HepG2 (cell line): ENCODE results near the gene RPS8. TPM values are rescaled to one million over a fixed set of nuclear protein-coding genes. Genes with fewer than 3 reads are reported as not detected.

Experiments
- IRX3 ChIP-seq: sonication (generic); formaldehyde crosslinking; IDR thresholded peaks from 2 replicates; pipeline ENCODE4 v1.8.1; 2023; ENCODE audit warnings: mild to moderate bottlenecking, low read depth, missing genetic modification reagents, borderline replicate concordance
- MEF2D ChIP-seq: sonication (generic); formaldehyde crosslinking; IDR thresholded peaks from 2 replicates; pipeline ENCODE4 v1.5.1; 2020; ENCODE audit warnings: mild to moderate bottlenecking, missing genetic modification reagents
- MEIS2 ChIP-seq: sonication (generic); formaldehyde crosslinking; IDR thresholded peaks from 2 replicates; pipeline ENCODE4 v1.9.0; 2021; ENCODE audit warnings: mild to moderate bottlenecking, missing genetic modification reagents
- RFX1 ChIP-seq: fragments of 450-650 bp; IDR thresholded peaks from 2 replicates; pipeline ENCODE4 v1.6.1; 2017
- RFXAP ChIP-seq: sonication (generic); formaldehyde crosslinking; IDR thresholded peaks from 2 replicates; pipeline ENCODE4 v1.4.0; 2020; ENCODE audit warnings: missing genetic modification reagents, borderline replicate concordance
- TCF7 ChIP-seq: sonication (generic); IDR thresholded peaks from 2 replicates; pipeline ENCODE4 v1.6.1; 2016; ENCODE audit warnings: antibody characterized with exemption, low read depth
- ZNF615 ChIP-seq: sonication (generic); formaldehyde crosslinking; IDR thresholded peaks from 2 replicates; pipeline ENCODE4 v1.5.0; 2020; ENCODE audit warnings: mild to moderate bottlenecking, missing genetic modification reagents, borderline replicate concordance
- ZSCAN9 ChIP-seq: IDR thresholded peaks from 2 replicates; pipeline ENCODE4 v1.6.1; 2016; ENCODE audit warnings: borderline replicate concordance
- polyA plus RNA-seq, 8 experiments: library from polyadenylated mRNA; depleted of rRNA in 3 of 8; stranded (reverse) in 7 of 8; unstranded in 1 of 8; fragments of >200 nt; fragmentation: Illumina TruSeq in 4 of 8; extraction: Trizol in 4 of 8; gene quantifications; 2 replicates each; pipeline versions ENCODE4 v1.2.1 to v1.2.3, GENCODE V29; 2011 to 2016; ENCODE audit warnings: low read depth in 4 of 8, missing spikeins in 1 of 8, mixed read lengths in 1 of 8; ENCODE audit not compliant: insufficient read depth in 1 of 8
- total RNA-seq, 5 experiments: library from RNA; depleted of rRNA; stranded (reverse); fragments of >200 nt; fragmentation: Illumina TruSeq; extraction: Trizol; gene quantifications; 2 replicates each; pipeline ENCODE4 v1.2.3, GENCODE V29; 2016; ENCODE audit warnings: low read depth in 1 of 5
- TF ChIP-seq, protein P1 (sequence below): sonication (generic); formaldehyde crosslinking; IDR thresholded peaks from one replicate; pipeline ENCODE4 v1.5.1; 2020; ENCODE audit warnings: mild to moderate bottlenecking, missing genetic modification reagents; ENCODE audit errors: not compliant biosample characterization
- TF ChIP-seq, protein P2 (sequence below): sonication (generic); formaldehyde crosslinking; IDR thresholded peaks from 2 replicates; pipeline ENCODE4 v1.4.0; 2020; ENCODE audit warnings: missing genetic modification reagents
- TF ChIP-seq, protein P3 (sequence below): IDR thresholded peaks from 2 replicates; pipeline ENCODE4 v1.6.1; 2012; ENCODE audit warnings: low read depth, low read length, improper control_type of control experiment
- TF ChIP-seq, protein P4 (sequence below): sonication (generic); formaldehyde crosslinking; IDR thresholded peaks from 2 replicates; pipeline ENCODE4 v1.4.0; 2020; ENCODE audit warnings: missing genetic modification reagents

RPS8 gene
- total and polyA plus RNA-seq, 2 of the 13 experiments (the other 11 are each of a cell fraction or from before 2014, with no cell fraction given), result 2,628 to 2,822 TPM

DNA sequence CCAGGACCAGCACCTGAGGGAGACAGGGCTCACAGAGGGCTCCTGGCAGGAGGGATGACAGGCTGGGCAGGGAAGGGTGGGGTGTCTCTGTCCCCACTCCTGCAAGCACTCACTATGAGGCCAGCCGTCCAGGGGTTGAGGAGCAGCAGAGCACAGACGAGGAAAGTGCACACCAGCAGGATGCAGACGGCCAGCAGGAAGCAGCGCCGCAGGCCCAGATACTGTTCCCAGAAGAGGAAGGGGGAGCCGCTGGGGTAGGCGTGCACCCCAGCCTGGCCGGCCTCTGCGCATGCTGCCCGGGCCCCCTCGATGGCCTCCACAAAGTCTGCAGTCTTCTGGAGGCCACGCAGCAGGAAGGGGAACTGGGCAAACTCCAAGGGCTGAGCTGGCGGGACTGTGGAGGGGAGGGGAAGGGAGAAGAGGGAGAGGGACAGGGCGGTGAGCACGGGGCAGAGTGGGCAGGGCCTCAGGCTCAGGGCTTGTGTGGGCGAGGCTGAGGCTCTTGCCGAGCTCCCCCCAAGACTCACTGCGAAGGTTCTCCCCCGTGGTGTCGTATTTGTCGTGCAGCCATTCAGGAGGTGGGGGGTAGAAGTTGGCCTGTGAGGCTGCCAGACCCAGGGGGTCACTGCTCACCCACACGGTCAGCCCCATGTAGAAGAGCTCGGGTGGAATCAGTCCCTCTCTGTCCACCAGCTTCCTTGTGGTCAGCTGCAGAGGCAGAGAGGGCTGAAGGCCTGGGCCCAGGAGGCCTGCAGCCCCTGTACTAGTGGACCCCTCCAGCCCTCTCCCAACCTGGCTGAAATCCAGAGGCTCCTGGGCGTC, 51.2 kb downstream of the RPS8 start (continued):
- TF ChIP-seq, protein P1, sequence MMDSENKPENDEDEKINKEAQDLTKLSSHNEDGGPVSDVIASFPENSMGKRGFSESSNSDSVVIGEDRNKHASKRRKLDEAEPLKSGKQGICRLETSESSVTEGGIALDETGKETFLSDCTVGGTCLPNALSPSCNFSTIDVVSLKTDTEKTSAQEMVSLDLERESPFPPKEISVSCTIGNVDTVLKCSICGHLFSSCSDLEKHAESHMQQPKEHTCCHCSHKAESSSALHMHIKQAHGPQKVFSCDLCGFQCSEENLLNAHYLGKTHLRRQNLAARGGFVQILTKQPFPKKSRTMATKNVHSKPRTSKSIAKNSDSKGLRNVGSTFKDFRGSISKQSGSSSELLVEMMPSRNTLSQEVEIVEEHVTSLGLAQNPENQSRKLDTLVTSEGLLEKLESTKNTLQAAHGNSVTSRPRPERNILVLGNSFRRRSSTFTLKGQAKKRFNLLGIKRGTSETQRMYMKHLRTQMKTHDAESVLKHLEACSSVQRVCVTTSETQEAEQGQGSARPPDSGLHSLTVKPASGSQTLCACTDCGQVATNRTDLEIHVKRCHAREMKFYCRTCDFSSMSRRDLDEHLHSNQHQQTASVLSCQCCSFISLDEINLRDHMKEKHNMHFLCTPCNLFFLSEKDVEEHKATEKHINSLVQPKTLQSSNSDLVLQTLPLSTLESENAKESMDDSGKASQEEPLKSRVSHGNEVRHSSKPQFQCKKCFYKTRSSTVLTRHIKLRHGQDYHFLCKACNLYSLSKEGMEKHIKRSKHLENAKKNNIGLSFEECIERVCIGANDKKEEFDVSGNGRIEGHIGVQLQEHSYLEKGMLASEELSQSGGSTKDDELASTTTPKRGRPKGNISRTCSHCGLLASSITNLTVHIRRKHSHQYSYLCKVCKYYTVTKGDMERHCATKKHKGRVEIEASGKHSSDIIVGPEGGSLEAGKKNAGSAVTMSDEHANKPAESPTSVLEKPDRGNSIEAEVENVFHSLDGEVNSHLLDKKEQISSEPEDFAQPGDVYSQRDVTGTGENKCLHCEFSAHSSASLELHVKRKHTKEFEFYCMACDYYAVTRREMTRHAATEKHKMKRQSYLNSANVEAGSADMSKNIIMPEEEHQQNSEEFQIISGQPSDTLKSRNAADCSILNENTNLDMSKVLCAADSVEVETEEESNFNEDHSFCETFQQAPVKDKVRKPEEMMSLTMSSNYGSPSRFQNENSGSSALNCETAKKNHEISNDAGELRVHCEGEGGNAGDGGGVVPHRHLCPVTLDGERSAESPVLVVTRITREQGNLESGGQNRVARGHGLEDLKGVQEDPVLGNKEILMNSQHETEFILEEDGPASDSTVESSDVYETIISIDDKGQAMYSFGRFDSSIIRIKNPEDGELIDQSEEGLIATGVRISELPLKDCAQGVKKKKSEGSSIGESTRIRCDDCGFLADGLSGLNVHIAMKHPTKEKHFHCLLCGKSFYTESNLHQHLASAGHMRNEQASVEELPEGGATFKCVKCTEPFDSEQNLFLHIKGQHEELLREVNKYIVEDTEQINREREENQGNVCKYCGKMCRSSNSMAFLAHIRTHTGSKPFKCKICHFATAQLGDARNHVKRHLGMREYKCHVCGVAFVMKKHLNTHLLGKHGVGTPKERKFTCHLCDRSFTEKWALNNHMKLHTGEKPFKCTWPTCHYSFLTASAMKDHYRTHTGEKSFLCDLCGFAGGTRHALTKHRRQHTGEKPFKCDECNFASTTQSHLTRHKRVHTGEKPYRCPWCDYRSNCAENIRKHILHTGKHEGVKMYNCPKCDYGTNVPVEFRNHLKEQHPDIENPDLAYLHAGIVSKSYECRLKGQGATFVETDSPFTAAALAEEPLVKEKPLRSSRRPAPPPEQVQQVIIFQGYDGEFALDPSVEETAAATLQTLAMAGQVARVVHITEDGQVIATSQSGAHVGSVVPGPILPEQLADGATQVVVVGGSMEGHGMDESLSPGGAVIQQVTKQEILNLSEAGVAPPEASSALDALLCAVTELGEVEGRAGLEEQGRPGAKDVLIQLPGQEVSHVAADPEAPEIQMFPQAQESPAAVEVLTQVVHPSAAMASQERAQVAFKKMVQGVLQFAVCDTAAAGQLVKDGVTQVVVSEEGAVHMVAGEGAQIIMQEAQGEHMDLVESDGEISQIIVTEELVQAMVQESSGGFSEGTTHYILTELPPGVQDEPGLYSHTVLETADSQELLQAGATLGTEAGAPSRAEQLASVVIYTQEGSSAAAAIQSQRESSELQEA (CRISPR knock-in tag), result no peak
- TF ChIP-seq MEF2D (CRISPR knock-in tag) (peak; percentile 68; the same call in 1 of the 2 replicates), IRX3 (CRISPR knock-in tag) (no peak), RFXAP (CRISPR knock-in tag) (peak; percentile 42; the same call in 1 of the 2 replicates), ZSCAN9 (CRISPR knock-in tag) (no peak), TCF7 (no peak), MEIS2 (peak; percentile 26; the same call in 1 of the 2 replicates), RFX1 (no peak), ZNF615 (CRISPR knock-in tag) (no peak)
- TF ChIP-seq, protein P2, sequence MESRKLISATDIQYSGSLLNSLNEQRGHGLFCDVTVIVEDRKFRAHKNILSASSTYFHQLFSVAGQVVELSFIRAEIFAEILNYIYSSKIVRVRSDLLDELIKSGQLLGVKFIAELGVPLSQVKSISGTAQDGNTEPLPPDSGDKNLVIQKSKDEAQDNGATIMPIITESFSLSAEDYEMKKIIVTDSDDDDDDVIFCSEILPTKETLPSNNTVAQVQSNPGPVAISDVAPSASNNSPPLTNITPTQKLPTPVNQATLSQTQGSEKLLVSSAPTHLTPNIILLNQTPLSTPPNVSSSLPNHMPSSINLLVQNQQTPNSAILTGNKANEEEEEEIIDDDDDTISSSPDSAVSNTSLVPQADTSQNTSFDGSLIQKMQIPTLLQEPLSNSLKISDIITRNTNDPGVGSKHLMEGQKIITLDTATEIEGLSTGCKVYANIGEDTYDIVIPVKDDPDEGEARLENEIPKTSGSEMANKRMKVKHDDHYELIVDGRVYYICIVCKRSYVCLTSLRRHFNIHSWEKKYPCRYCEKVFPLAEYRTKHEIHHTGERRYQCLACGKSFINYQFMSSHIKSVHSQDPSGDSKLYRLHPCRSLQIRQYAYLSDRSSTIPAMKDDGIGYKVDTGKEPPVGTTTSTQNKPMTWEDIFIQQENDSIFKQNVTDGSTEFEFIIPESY, result no peak; the same call in 1 of the 2 replicates
- TF ChIP-seq, protein P3, sequence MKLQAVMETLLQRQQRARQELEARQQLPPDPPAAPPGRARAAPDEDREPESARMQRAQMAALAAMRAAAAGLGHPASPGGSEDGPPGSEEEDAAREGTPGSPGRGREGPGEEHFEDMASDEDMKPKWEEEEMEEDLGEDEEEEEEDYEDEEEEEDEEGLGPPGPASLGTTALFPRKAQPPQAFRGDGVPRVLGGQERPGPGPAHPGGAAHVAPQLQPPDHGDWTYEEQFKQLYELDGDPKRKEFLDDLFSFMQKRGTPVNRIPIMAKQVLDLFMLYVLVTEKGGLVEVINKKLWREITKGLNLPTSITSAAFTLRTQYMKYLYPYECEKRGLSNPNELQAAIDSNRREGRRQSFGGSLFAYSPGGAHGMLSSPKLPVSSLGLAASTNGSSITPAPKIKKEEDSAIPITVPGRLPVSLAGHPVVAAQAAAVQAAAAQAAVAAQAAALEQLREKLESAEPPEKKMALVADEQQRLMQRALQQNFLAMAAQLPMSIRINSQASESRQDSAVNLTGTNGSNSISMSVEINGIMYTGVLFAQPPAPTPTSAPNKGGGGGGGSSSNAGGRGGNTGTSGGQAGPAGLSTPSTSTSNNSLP, result no peak
- TF ChIP-seq, protein P4, sequence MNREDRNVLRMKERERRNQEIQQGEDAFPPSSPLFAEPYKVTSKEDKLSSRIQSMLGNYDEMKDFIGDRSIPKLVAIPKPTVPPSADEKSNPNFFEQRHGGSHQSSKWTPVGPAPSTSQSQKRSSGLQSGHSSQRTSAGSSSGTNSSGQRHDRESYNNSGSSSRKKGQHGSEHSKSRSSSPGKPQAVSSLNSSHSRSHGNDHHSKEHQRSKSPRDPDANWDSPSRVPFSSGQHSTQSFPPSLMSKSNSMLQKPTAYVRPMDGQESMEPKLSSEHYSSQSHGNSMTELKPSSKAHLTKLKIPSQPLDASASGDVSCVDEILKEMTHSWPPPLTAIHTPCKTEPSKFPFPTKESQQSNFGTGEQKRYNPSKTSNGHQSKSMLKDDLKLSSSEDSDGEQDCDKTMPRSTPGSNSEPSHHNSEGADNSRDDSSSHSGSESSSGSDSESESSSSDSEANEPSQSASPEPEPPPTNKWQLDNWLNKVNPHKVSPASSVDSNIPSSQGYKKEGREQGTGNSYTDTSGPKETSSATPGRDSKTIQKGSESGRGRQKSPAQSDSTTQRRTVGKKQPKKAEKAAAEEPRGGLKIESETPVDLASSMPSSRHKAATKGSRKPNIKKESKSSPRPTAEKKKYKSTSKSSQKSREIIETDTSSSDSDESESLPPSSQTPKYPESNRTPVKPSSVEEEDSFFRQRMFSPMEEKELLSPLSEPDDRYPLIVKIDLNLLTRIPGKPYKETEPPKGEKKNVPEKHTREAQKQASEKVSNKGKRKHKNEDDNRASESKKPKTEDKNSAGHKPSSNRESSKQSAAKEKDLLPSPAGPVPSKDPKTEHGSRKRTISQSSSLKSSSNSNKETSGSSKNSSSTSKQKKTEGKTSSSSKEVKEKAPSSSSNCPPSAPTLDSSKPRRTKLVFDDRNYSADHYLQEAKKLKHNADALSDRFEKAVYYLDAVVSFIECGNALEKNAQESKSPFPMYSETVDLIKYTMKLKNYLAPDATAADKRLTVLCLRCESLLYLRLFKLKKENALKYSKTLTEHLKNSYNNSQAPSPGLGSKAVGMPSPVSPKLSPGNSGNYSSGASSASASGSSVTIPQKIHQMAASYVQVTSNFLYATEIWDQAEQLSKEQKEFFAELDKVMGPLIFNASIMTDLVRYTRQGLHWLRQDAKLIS (CRISPR knock-in tag), result no peak; the same call in 1 of the 2 replicates
